Measurements from ENCODE around the gene EFCAB7.

EFCAB7 gene

GRCh38 chr1:63602629-63603028, 79.3 kb downstream of the EFCAB7 start:
- no peaks in the 10 kb centered on the region for H3K27me3 ChIP-seq
- no peaks in the 10 kb centered on the region for H3K4me1 ChIP-seq
- no peak overlapping the region for H3K4me3 ChIP-seq (ENCODE audit: low read depth, low read length)
- no peak for DNase-seq
- H3K9me3 ChIP-seq: no peaks in the 10 kb centered on the region
- no peaks in the 10 kb centered on the region for H3K36me3 ChIP-seq
- no peak for TF ChIP-seq CTCF (IDR thresholded peaks at IDR 0.05; ENCODE audit: low read depth, low read length)

DNA sequence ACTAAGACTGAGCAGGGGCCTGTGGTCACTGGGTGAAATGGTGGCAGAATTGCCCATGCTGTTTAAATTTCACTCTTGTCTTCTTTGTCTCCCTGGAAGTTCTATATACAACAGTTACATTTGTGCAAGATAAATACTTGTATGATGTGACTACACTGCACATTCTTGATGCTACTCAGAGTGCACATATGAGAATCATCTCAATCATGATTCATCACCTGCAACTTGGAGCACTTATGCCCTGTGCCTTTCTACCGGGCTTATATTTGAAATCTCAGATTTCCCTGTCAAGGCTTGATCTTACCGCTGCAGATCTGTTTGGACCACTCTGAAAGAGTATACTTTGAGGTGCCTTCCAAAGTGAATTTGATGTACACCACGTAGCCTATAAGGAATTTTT, 80.5 kb downstream of the EFCAB7 start:
- TF ChIP-seq CTCF (IDR thresholded peaks at IDR 0.05; ENCODE audit: low read depth, low read length): no peak
- H3K9me3 ChIP-seq: no peaks in the 10 kb centered on the region
- no peak overlapping the region for H3K4me3 ChIP-seq (ENCODE audit: low read depth, low read length)
- H3K27me3 ChIP-seq: no peaks in the 10 kb centered on the region
- no peaks in the 10 kb centered on the region for H3K36me3 ChIP-seq
- DNase-seq: no peak
- H3K4me1 ChIP-seq: no peaks in the 10 kb centered on the region

DNA sequence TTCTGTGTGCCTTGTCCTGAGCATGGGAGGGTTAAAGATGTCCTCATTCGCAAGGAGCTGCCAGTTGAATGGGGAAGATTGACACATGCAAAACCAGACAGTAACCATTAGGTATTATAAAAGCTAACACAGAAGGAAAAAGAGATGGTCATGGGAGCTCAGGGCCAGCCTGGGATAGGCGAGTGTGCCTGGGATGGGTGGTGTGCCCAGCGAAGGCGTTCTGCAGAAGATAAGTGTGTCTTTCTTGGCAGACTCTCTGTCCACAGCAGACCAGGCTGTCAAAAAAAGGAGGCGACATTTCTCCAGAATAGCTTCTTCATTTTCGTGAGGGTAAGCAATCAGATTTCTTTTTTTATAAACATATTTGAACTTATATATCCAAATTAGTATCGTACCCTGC, 84.0 kb downstream of the EFCAB7 start:
- Histone ChIP-seq H3K9me3 (no peaks in the 10 kb centered on the region), H3K4me1 (no peaks in the 10 kb centered on the region), H3K4me3 (ENCODE audit: low read depth, low read length) (no peak overlapping the region), H3K36me3 (no peaks in the 10 kb centered on the region), H3K27me3 (no peaks in the 10 kb centered on the region)
- TF ChIP-seq CTCF (IDR thresholded peaks at IDR 0.05; ENCODE audit: low read depth, low read length): no peak
- DNase-seq: no peak

DNA sequence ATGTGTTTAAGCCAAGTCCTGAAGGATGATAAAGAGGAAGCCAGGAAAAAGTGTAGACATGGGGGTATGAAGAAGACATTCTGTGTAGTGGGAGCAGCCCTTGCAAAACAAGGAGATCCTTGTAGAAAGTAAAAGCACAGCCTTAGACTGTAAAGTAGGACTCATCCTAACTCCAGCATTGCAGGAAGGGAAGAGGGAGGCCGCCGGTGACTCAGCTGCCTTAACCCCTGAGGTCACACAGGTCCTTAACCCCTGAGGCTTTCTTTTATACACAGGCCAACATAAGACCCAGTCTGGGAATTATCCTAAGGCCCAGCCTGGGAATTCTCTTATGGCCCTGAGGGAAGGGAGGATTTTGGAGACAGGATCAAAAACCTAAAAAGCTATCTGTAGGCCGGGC, 87.9 kb downstream of the EFCAB7 start:
- H3K36me3 ChIP-seq: no peaks in the 10 kb centered on the region
- H3K27me3 ChIP-seq: no peaks in the 10 kb centered on the region
- H3K9me3 ChIP-seq: no peaks in the 10 kb centered on the region
- H3K4me1 ChIP-seq: no peaks in the 10 kb centered on the region
- no peak for TF ChIP-seq CTCF (IDR thresholded peaks at IDR 0.05; ENCODE audit: low read depth, low read length)
- no peak overlapping the region for H3K4me3 ChIP-seq (ENCODE audit: low read depth, low read length)
- DNase-seq: no peak

GRCh38 chr1:63612564-63612963, 89.2 kb downstream of the EFCAB7 start:
- no peaks in the 10 kb centered on the region for H3K36me3 ChIP-seq
- H3K4me3 ChIP-seq (ENCODE audit: low read depth, low read length): no peak overlapping the region
- no peak for DNase-seq
- no peaks in the 10 kb centered on the region for H3K27me3 ChIP-seq
- TF ChIP-seq CTCF (IDR thresholded peaks at IDR 0.05; ENCODE audit: low read depth, low read length): no peak
- no peaks in the 10 kb centered on the region for H3K9me3 ChIP-seq
- no peaks in the 10 kb centered on the region for H3K4me1 ChIP-seq

DNA sequence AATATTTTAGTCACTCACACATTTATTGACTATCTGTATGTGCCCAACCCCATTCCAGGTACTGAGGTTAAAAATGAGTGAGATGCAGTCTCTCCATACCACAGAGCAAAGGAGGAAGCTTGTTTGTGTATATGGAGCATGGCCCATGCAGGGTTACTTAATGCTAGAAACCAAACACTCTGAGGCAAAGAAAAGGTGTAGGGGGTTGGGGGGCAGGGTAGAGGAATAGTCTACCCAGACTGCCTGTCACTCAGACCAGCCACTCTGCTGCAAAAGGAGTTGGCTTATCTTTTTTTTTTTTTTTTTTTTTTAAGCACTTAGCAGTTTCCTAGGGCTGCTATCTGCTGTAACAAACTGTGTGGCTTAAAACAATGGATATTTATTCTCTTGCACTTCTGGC, 89.6 kb downstream of the EFCAB7 start:
- H3K4me3 ChIP-seq (ENCODE audit: low read depth, low read length): no peak overlapping the region
- H3K27me3 ChIP-seq: no peaks in the 10 kb centered on the region
- TF ChIP-seq CTCF (IDR thresholded peaks at IDR 0.05; ENCODE audit: low read depth, low read length): no peak
- H3K9me3 ChIP-seq: no peaks in the 10 kb centered on the region
- no peaks in the 10 kb centered on the region for H3K4me1 ChIP-seq
- DNase-seq: no peak
- H3K36me3 ChIP-seq: no peaks in the 10 kb centered on the region

All from BE2C (cell line).